Keratinocyte (primary cell): ENCODE data around the gene HEBP2. TPM values are rescaled to one million over a fixed set of nuclear protein-coding genes. Genes with fewer than 3 reads are reported as not detected.

Experiments
- DNase-seq: peaks from one replicate; pipeline ENCODE4 v3.0.0-alpha.2; 2011; ENCODE audit warnings: low read depth, missing footprints, low spot score
- FAIRE-seq: peaks from 2 replicates; lab custom pipeline; 2011; peaks lifted over from hg19 to GRCh38; lab: Jason Lieb, UNC
- H2AFZ ChIP-seq: 2 replicates; pipeline ENCODE4 v1.6.0; 2012; ENCODE audit warnings: low read length, control low read depth, inconsistent platforms; ENCODE audit not compliant: control insufficient read depth
- H3K27ac ChIP-seq: 2 replicates; pipeline ENCODE4 v1.5.1; 2011; ENCODE audit warnings: low read length; ENCODE audit not compliant: control insufficient read depth, insufficient read depth
- H3K27me3 ChIP-seq: 3 replicates; pipeline ENCODE4 v1.6.0; 2011; ENCODE audit warnings: low read length; ENCODE audit not compliant: control insufficient read depth, insufficient read depth; ENCODE audit errors: extremely low read depth
- H3K36me3 ChIP-seq, 2 experiments: 2 replicates in 1 of 2; 3 replicates in 1 of 2; pipeline ENCODE4 v1.5.1; 2011; ENCODE audit warnings: low read length in 2 of 2, mild to moderate bottlenecking in 1 of 2; ENCODE audit not compliant: control insufficient read depth in 2 of 2, insufficient read depth in 2 of 2; ENCODE audit errors: extremely low read depth in 1 of 2
- H3K4me1 ChIP-seq: 3 replicates; pipeline ENCODE4 v1.5.1; 2011; ENCODE audit warnings: low read length; ENCODE audit not compliant: control insufficient read depth, insufficient read depth; ENCODE audit errors: extremely low read depth
- H3K4me2 ChIP-seq: 3 replicates; pipeline ENCODE4 v1.6.0; 2011; ENCODE audit warnings: low read depth, low read length; ENCODE audit not compliant: control insufficient read depth, insufficient read depth; ENCODE audit errors: extremely low read depth
- H3K4me3 ChIP-seq, 3 experiments: fragments of 200-600 bp in 1 of 3; sonication (generic) in 1 of 3; 2 replicates in 2 of 3; 3 replicates in 1 of 3; pipeline ENCODE4 v1.5.1; 2011 to 2016; ENCODE audit warnings: low read length in 3 of 3, mild to moderate bottlenecking in 3 of 3, control low read depth in 2 of 3, inconsistent platforms in 1 of 3, low read depth in 1 of 3, mixed read lengths in 1 of 3, mixed run types in 1 of 3, moderate library complexity in 1 of 3; ENCODE audit not compliant: control insufficient read depth in 2 of 3, insufficient read depth in 2 of 3; ENCODE audit errors: extremely low read depth in 1 of 3
- H3K79me2 ChIP-seq: 2 replicates; pipeline ENCODE4 v1.6.0; 2012; ENCODE audit warnings: low read length; ENCODE audit not compliant: control insufficient read depth, insufficient read depth
- H3K9ac ChIP-seq: 3 replicates; pipeline ENCODE4 v1.6.0; 2011; ENCODE audit warnings: low read length; ENCODE audit not compliant: control insufficient read depth, insufficient read depth; ENCODE audit errors: extremely low read depth
- H3K9me1 ChIP-seq: 3 replicates; pipeline ENCODE4 v1.6.0; 2011; ENCODE audit warnings: low read length; ENCODE audit not compliant: control insufficient read depth, insufficient read depth; ENCODE audit errors: extremely low read depth
- H3K9me3 ChIP-seq: 2 replicates; pipeline ENCODE4 v1.5.1; 2012; ENCODE audit warnings: low read depth, low read length; ENCODE audit not compliant: control insufficient read depth
- H4K20me1 ChIP-seq: 3 replicates; pipeline ENCODE4 v1.6.0; 2011; ENCODE audit warnings: low read length; ENCODE audit not compliant: control insufficient read depth, insufficient read depth; ENCODE audit errors: extremely low read depth
- EZH2 ChIP-seq: IDR thresholded peaks from one replicate; pipeline ENCODE4 v1.6.1; 2012; ENCODE audit warnings: inconsistent platforms, mild to moderate bottlenecking, low read length, moderate library complexity
- dilution Hi-C: fragments of 300-500 bp; cut with MboI; formaldehyde crosslinking; loops from one replicate; pipeline ENCODE4 v1.7.0; 2020; ENCODE audit warnings: low sequenced_read_pairs; ENCODE audit not compliant: extremely low pct_ligation_motif_present
- polyA plus RNA-seq, 5 experiments: library from polyadenylated mRNA; depleted of rRNA in 3 of 5; stranded (reverse) in 3 of 5; stranded (forward) in 1 of 5; unstranded in 1 of 5; fragments of >200 nt; gene quantifications; 1 replicate in 1 of 5; 2 replicates in 3 of 5; 3 replicates in 1 of 5; pipeline versions ENCODE4 v1.2.1 to v1.2.3, GENCODE V29; 2011 to 2012; ENCODE audit warnings: missing spikeins in 2 of 5, low read depth in 1 of 5, low replicate concordance in 1 of 5
- TF ChIP-seq, protein P1 (sequence below), 3 experiments: IDR thresholded peaks in 1 of 3; conservative IDR thresholded peaks in 1 of 3; optimal IDR thresholded peaks in 1 of 3; 2 replicates in 2 of 3; 3 replicates in 1 of 3; pipeline versions ENCODE3 to v1.5.1; 2011; ENCODE audit warnings: low read length in 3 of 3, mild to moderate bottlenecking in 3 of 3, moderate library complexity in 2 of 3, control low read depth in 1 of 3, inconsistent platforms in 1 of 3; ENCODE audit not compliant: insufficient read depth in 2 of 3; ENCODE audit errors: extremely low read depth in 1 of 3

HEBP2 gene
- polyA plus RNA-seq, 1 donor (not counting 4 experiments of a cell fraction or from before 2014, with no cell fraction given): 41.9 TPM

DNA sequence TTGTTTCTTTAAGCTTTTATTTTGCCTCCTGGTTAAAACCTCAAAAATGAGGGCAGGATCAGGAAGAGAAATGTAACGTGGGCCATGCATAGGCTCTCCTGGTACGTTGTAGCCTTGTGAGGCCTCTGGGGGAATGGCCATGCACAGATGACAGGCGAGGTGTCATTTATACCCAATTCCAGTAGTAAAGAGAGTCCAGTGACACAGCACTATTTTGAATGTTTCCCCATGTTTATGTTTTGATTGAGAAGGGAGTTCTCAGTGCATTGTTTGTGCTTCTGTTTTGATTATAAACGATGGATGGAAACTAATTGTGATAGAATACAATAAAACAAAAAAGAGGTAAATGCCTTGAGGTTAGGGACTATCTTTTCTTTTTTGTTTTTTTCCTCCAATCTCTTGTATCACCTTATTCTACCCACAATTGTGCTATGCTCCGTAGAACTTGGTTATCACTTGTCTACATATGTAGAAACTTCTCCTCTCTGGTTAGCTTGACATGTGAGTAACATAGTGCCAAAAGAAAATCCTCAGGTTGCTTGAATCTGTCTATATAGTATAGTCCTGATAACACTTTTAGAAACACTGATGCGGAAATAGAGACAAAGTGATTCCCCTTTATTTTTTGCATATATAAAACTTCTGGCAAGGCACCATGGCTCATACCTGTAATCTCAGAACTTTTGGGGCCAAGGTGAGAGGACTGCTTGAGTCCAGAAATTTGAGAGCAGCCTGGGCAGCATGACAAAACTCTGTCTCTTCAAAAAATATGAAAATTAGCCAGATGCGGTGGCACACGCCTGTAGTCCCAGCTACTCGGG, 33.2 kb upstream of the HEBP2 start:
- no peak overlapping the region for H3K9ac ChIP-seq
- H4K20me1 ChIP-seq: no peaks in the 10 kb centered on the region
- DNase-seq (no peak), FAIRE-seq (no peak)
- dilution Hi-C loops: no loop called here
- no peak for TF ChIP-seq EZH2
- TF ChIP-seq, protein P1, sequence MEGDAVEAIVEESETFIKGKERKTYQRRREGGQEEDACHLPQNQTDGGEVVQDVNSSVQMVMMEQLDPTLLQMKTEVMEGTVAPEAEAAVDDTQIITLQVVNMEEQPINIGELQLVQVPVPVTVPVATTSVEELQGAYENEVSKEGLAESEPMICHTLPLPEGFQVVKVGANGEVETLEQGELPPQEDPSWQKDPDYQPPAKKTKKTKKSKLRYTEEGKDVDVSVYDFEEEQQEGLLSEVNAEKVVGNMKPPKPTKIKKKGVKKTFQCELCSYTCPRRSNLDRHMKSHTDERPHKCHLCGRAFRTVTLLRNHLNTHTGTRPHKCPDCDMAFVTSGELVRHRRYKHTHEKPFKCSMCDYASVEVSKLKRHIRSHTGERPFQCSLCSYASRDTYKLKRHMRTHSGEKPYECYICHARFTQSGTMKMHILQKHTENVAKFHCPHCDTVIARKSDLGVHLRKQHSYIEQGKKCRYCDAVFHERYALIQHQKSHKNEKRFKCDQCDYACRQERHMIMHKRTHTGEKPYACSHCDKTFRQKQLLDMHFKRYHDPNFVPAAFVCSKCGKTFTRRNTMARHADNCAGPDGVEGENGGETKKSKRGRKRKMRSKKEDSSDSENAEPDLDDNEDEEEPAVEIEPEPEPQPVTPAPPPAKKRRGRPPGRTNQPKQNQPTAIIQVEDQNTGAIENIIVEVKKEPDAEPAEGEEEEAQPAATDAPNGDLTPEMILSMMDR (optimal IDR thresholded peaks at IDR 0.05 in 1 of 3, IDR thresholded peaks at IDR 0.05 in 1 of 3, conservative IDR thresholded peaks at IDR 0.05 in 1 of 3; ENCODE audit: extremely low read depth in 1 of 3, insufficient read depth in 2 of 3, low read length in 3 of 3): no peak
- no peak overlapping the region for H3K4me2 ChIP-seq
- no peaks in the 10 kb centered on the region for H3K9me3 ChIP-seq
- no peaks in the 10 kb centered on the region for H3K4me1 ChIP-seq
- H3K9me1 ChIP-seq: no peaks in the 10 kb centered on the region
- no peaks in the 10 kb centered on the region for H3K79me2 ChIP-seq
- no peak overlapping the region for H3K27ac ChIP-seq
- no peak overlapping the region for H3K4me3 ChIP-seq
- no peaks in the 10 kb centered on the region for H3K27me3 ChIP-seq
- no peaks in the 10 kb centered on the region for H3K36me3 ChIP-seq
- no peak overlapping the region for H2AFZ ChIP-seq

DNA sequence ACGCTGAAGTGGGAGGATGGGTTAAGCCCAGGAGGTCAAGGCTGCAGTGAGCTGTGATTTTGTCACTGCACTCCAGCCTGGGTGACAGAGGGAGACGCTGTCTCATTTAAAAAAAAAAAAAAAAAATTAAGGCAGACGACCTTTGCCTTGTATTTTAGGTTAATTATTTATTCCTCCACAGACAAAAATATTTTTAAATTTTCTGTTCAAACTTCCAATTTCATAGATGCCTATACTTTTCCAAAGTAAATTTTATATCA, 32.6 kb upstream of the HEBP2 start:
- Histone ChIP-seq H4K20me1 (no peaks in the 10 kb centered on the region), H3K4me3 (no peak overlapping the region), H2AFZ (no peak overlapping the region), H3K9me1 (no peaks in the 10 kb centered on the region), H3K36me3 (no peaks in the 10 kb centered on the region), H3K4me1 (no peaks in the 10 kb centered on the region), H3K9me3 (no peaks in the 10 kb centered on the region), H3K79me2 (no peaks in the 10 kb centered on the region), H3K27me3 (no peaks in the 10 kb centered on the region), H3K27ac (no peak overlapping the region), H3K9ac (no peak overlapping the region), H3K4me2 (no peak overlapping the region)
- no peak for FAIRE-seq
- TF ChIP-seq, protein P1 (optimal IDR thresholded peaks at IDR 0.05 in 1 of 3, IDR thresholded peaks at IDR 0.05 in 1 of 3, conservative IDR thresholded peaks at IDR 0.05 in 1 of 3; ENCODE audit: extremely low read depth in 1 of 3, insufficient read depth in 2 of 3, low read length in 3 of 3): no peak
- TF ChIP-seq EZH2: no peak
- dilution Hi-C loops: no loop called here
- DNase-seq: no peak
